Activated T-helper 1 cell treated with Interleukin-2 at 50 U/mL for 16 hours (primary cell): ENCODE data around the gene KCNN3.
"Not testable (repeated sequence)": the region's sequence is repeated elsewhere in the genome, so short reads cannot be mapped to it uniquely, and the experiment has no call there.

ENCODE experiments used
- DNase-seq: peaks from one replicate; pipeline ENCODE4 v3.0.0-alpha.2; 2020; ENCODE audit warnings: low read depth

Gene KCNN3

GRCh38 chr1:154703170-154703569 is 166.9 kb downstream of the KCNN3 start:
- DNase-seq, result no peak

- no peak for DNase-seq
Measured at GRCh38 chr1:154698320-154699096, 171.6 kb downstream of the KCNN3 start.

- DNase-seq, result no peak
Measured at GRCh38 chr1:154697710-154698109, 172.4 kb downstream of the KCNN3 start.

- DNase-seq, result no peak
Measured at GRCh38 chr1:154696456-154696855, 173.6 kb downstream of the KCNN3 start.

- no peak for DNase-seq
Measured at GRCh38 chr1:154695985-154696384, 174.1 kb downstream of the KCNN3 start.

GRCh38 chr1:154694995-154695394 is 175.1 kb downstream of the KCNN3 start:
- no peak for DNase-seq

- DNase-seq, result no peak
Measured at GRCh38 chr1:154689083-154689482, 181.0 kb downstream of the KCNN3 start.

GRCh38 chr1:154686507-154686906 is 183.6 kb downstream of the KCNN3 start:
- no peak for DNase-seq

GRCh38 chr1:154683820-154684219 is 186.3 kb downstream of the KCNN3 start:
- DNase-seq, result no peak

GRCh38 chr1:154682254-154682653 is 187.8 kb downstream of the KCNN3 start:
- DNase-seq, result no peak

- not testable (repeated sequence) for DNase-seq
Measured at GRCh38 chr1:154677844-154678243, 192.2 kb downstream of the KCNN3 start.

GRCh38 chr1:154676847-154677246 is 193.2 kb downstream of the KCNN3 start:
- not testable (repeated sequence) for DNase-seq

- DNase-seq, result not testable (repeated sequence)
Measured at GRCh38 chr1:154674456-154674855, 195.6 kb downstream of the KCNN3 start.

- not testable (repeated sequence) for DNase-seq
Measured at GRCh38 chr1:154672245-154672644, 197.8 kb downstream of the KCNN3 start.

GRCh38 chr1:154671412-154671811 is 198.7 kb downstream of the KCNN3 start:
- DNase-seq, result not testable (repeated sequence)

GRCh38 chr1:154670310-154671270 is 199.5 kb downstream of the KCNN3 start:
- DNase-seq, result not testable (repeated sequence)

- DNase-seq, result peak; percentile 53
Measured at GRCh38 chr1:154669464-154670282, 200.4 kb downstream of the KCNN3 start.

GRCh38 chr1:154666051-154666790 is 203.9 kb downstream of the KCNN3 start:
- DNase-seq, result no peak

GRCh38 chr1:154664331-154665002 is 205.6 kb downstream of the KCNN3 start:
- DNase-seq, result no peak

- DNase-seq, result no peak
Measured at GRCh38 chr1:154663471-154664060, 206.5 kb downstream of the KCNN3 start.
